ENCODE measurements around the gene ALKBH3. TPM values are rescaled to one million over a fixed set of nuclear protein-coding genes. Genes with fewer than 3 reads are reported as not detected.

Gene ALKBH3
- total RNA-seq, 1 donor from 2014 or later = 40.5 TPM

DNA sequence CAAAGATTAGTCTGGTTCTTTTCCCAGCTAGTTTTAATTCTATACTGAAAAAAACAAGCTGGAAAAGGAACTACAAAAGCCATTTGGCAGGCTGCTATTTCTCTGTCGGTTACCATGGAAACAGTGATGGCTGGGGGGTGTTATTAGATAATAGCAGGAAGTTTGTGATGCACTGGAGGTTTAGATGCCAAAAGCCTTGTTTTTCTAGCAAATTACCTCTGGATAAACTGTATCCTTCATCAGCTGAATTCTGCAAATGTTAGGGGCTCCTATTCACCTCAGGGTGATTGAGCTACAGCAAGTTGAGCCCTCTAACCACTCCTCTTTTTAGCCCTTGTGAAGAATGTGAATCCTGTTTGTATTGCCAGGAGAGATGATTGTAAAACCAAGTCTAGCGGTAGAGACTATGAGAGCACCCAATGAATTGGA lies 25.2 kb downstream of the ALKBH3 start:
- Mint-ChIP-seq H3K4me1 (peaks cover 8% of the 10 kb centered on the region), H3K36me3 (ENCODE audit: low read depth) (peaks cover 81% of the 10 kb centered on the region), H3K27ac (no peak overlapping the region), H3K4me3 (no peak overlapping the region), H3K9me3 (no peaks in the 10 kb centered on the region), H3K27me3 (no peaks in the 10 kb centered on the region)
- CTCF ChIA-PET = no interaction called here
- TF ChIP-seq, protein P1, sequence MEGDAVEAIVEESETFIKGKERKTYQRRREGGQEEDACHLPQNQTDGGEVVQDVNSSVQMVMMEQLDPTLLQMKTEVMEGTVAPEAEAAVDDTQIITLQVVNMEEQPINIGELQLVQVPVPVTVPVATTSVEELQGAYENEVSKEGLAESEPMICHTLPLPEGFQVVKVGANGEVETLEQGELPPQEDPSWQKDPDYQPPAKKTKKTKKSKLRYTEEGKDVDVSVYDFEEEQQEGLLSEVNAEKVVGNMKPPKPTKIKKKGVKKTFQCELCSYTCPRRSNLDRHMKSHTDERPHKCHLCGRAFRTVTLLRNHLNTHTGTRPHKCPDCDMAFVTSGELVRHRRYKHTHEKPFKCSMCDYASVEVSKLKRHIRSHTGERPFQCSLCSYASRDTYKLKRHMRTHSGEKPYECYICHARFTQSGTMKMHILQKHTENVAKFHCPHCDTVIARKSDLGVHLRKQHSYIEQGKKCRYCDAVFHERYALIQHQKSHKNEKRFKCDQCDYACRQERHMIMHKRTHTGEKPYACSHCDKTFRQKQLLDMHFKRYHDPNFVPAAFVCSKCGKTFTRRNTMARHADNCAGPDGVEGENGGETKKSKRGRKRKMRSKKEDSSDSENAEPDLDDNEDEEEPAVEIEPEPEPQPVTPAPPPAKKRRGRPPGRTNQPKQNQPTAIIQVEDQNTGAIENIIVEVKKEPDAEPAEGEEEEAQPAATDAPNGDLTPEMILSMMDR (IDR thresholded peaks at IDR 0.05) = no peak
- DNase-seq = no peak
- intact Hi-C loops (cut with micrococcal nuclease) = no loop called here
- no peak for ATAC-seq (ENCODE audit: low read depth)
- POLR2A ChIA-PET = no interaction called here

DNA sequence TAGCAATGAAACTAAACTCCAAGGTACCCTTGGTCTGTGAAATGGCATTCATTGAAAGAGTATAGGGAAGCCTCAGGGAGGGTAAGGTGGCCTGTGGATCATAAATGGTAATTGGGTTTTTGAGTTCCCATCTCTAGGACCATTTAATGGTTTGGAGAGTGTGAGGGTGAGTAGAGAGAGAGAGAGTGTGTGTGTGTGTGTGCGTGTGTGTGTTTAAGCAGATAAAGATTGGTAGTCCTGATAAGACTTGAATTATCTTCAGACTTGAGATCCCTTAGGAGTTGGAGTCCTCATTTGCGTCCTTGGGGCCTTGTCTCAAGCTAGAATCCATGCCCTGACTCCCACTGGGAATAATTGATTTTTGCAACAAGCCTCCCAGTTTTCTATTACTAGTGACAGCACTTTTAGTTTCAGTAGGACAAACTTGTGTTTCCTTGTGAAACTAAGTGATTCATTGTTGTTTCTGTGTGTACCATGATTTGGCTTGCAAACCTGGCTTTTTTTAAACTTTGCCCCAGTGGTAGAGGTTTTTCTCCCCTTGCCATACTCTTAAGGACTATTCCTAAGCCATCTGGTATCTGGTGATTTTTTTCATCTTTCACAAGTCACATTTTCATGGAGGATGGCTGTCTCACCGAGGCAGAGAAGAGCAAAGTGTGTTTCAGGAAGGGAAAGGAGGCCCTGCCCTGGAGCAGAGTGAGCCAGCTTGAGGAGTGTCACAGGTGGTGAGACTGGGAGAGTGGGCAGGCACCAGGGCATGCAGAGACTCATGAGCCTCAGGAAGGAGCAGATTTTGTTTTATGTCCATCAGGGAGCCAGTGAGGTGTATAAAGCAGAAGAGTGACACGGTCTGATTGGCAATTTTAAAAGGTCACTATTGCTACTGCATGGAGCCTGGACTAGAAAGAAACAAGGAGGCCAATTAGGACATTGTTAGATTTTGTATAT lies 26.7 kb downstream of the ALKBH3 start:
- POLR2A ChIA-PET = no interaction called here
- no peak for ATAC-seq (ENCODE audit: low read depth)
- intact Hi-C loops (cut with micrococcal nuclease) = no loop called here
- H3K36me3 Mint-ChIP-seq (ENCODE audit: low read depth) = peaks cover 80% of the 10 kb centered on the region
- no peak overlapping the region for H3K27ac Mint-ChIP-seq
- CTCF ChIA-PET = no interaction called here
- TF ChIP-seq, protein P1 (IDR thresholded peaks at IDR 0.05) = no peak
- no peaks in the 10 kb centered on the region for H3K27me3 Mint-ChIP-seq
- H3K9me3 Mint-ChIP-seq = no peaks in the 10 kb centered on the region
- H3K4me1 Mint-ChIP-seq = peaks cover 8% of the 10 kb centered on the region
- no peak overlapping the region for H3K4me3 Mint-ChIP-seq
- DNase-seq = no peak

DNA sequence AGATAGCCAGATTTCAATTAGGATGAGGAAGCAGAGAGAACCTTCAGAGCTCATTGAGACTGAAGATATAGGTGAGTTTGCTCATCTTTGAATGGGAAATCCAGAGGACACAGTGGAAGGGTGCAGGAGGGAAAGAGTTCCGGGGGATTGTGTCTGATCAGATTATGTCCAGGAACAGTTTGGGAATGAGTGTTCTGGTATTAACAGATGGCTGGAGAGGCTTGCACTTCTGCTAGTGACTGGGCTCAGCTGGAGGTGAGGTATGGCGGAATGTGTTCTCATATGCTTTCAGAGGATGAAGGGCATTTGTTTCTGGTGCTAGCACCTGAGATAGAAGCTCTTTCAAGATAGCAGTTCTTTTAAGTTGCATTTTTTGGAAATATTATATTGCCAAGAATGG lies 27.6 kb downstream of the ALKBH3 start:
- Mint-ChIP-seq H3K4me3 (no peak overlapping the region), H3K36me3 (ENCODE audit: low read depth) (peaks cover 80% of the 10 kb centered on the region), H3K27me3 (no peaks in the 10 kb centered on the region), H3K27ac (no peak overlapping the region), H3K9me3 (no peaks in the 10 kb centered on the region), H3K4me1 (peaks cover 8% of the 10 kb centered on the region)
- DNase-seq (no peak), ATAC-seq (ENCODE audit: low read depth) (no peak)
- CTCF ChIA-PET = no interaction called here
- TF ChIP-seq, protein P1 (IDR thresholded peaks at IDR 0.05) = no peak
- POLR2A ChIA-PET = no interaction called here
- intact Hi-C loops (cut with micrococcal nuclease) = no loop called here

DNA sequence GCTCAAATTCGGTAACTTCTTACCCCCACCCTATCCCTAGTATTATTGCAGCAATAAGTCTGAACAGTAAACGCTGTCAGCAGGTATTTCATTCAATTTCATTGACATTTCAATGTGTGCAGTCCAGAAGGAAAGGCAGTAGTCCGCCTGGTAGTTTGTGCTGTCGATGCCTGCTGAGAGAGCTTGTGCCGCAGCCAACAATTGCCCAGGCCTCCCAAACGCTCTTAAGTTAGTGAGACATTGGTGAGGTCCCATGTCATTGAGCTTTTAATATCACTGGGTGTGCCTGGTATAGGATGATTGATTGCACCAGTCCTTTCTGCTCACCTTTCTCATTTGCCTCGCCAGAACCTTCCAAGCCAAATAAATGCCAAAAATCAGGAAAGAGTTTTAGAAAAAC lies 28.1 kb downstream of the ALKBH3 start:
- H3K4me1 Mint-ChIP-seq = peaks cover 8% of the 10 kb centered on the region
- H3K4me3 Mint-ChIP-seq = no peak overlapping the region
- no peak for ATAC-seq (ENCODE audit: low read depth)
- TF ChIP-seq, protein P1 (IDR thresholded peaks at IDR 0.05) = no peak
- H3K27ac Mint-ChIP-seq = no peak overlapping the region
- POLR2A ChIA-PET = no interaction called here
- no peaks in the 10 kb centered on the region for H3K27me3 Mint-ChIP-seq
- intact Hi-C loops (cut with micrococcal nuclease) = no loop called here
- CTCF ChIA-PET = no interaction called here
- no peaks in the 10 kb centered on the region for H3K9me3 Mint-ChIP-seq
- H3K36me3 Mint-ChIP-seq (ENCODE audit: low read depth) = peaks cover 80% of the 10 kb centered on the region
- DNase-seq = no peak

DNA sequence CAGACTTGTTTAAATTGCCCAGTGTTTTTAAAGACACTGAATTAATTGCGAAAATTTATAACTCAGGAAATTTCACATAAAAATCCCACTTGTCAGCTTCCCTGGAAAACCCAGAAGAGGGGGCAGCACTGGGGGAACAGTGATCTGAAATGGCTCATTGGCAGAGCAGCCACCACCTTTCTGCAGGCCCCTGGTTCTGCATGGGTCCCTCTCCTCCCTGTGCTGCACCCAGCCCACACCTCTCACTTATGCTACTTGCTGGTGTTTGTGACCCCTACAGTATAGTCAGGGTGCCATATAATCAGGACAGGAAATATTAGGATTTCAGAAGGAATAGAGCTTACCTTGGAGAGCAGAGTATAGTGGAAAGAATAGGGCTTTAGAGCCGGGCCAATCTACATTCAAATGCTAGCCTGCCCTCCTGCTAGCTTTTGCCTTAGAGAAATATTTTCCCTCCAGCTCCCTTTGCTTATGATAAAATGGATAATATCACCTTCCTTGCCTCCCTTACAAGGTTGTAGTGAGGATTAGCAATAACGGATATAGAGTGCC lies 33.3 kb downstream of the ALKBH3 start:
- no peak for DNase-seq
- ChIA-PET POLR2A (no interaction called here), CTCF (no interaction called here)
- no peak overlapping the region for H3K4me3 Mint-ChIP-seq
- H3K36me3 Mint-ChIP-seq (ENCODE audit: low read depth) = peaks cover 79% of the 10 kb centered on the region
- intact Hi-C loops (cut with micrococcal nuclease) = no loop called here
- H3K27me3 Mint-ChIP-seq = no peaks in the 10 kb centered on the region
- ATAC-seq (ENCODE audit: low read depth) = no peak
- TF ChIP-seq, protein P1 (IDR thresholded peaks at IDR 0.05) = no peak
- no peak overlapping the region for H3K27ac Mint-ChIP-seq
- no peaks in the 10 kb centered on the region for H3K4me1 Mint-ChIP-seq
- no peaks in the 10 kb centered on the region for H3K9me3 Mint-ChIP-seq

Data from activated B cell treated with CpG ODN at 0.5 μM for 24 hours (primary cell).